Islet of Langerhans (tissue), 1 donor: Measurements from ENCODE around the gene EPC2.

ENCODE experiments used
- FAIRE-seq: peaks from one replicate; lab custom pipeline; 2011; peaks lifted over from hg19 to GRCh38; lab: Jason Lieb, UNC

The EPC2 gene, protein sequence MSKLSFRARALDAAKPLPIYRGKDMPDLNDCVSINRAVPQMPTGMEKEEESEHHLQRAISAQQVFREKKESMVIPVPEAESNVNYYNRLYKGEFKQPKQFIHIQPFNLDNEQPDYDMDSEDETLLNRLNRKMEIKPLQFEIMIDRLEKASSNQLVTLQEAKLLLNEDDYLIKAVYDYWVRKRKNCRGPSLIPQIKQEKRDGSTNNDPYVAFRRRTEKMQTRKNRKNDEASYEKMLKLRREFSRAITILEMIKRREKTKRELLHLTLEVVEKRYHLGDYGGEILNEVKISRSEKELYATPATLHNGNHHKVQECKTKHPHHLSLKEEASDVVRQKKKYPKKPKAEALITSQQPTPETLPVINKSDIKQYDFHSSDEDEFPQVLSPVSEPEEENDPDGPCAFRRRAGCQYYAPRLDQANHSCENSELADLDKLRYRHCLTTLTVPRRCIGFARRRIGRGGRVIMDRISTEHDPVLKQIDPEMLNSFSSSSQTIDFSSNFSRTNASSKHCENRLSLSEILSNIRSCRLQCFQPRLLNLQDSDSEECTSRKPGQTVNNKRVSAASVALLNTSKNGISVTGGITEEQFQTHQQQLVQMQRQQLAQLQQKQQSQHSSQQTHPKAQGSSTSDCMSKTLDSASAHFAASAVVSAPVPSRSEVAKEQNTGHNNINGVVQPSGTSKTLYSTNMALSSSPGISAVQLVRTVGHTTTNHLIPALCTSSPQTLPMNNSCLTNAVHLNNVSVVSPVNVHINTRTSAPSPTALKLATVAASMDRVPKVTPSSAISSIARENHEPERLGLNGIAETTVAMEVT

DNA sequence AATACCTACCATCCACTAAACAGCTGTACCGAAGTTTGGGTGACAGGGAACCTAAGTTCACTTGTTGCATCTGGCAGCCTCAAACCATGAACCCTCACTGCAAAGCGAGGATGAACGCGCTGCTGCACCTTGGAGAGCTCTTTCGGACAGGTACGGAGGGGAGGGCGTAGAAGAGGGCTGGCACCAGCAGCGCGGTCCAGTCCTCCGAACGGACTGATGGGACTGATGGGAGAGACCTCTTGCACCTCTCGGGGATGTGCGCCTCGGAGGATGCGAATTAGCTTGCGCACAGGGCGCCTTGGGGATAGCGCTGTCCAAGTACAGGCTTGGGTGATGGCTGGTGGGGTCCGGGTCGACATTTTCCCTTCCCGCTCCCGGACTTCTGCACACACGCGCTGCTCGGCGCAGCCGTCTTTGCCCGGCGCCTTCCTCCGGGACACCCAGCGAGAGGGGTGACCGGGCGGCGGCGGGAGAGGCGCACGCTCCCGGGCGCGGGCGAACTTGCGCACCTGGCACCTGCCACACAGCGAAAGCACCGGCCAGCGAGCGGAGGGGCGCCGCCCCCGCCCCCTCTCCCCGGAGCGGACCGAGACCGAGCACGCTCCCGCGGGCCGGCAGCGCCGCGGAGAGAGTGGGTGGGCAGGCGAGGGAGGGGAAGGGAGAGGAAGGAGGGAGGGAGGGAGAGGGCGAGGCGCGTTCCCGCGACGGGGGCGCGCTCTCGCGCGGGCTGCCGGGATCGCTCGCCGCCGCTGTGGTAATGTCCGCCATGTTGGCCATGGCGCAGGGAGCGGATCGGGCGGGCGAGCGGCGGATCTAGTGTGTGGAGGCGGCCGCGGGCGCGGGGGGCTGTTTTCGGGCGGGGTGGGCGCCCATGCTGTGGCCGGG, at the start of gene EPC2:
TSS of gene EPC2 (plus strand) at position 754 of the 885 bp plus-strand sequence. CDS start 267 bp downstream, outside the sequence.
- no peak for FAIRE-seq

DNA sequence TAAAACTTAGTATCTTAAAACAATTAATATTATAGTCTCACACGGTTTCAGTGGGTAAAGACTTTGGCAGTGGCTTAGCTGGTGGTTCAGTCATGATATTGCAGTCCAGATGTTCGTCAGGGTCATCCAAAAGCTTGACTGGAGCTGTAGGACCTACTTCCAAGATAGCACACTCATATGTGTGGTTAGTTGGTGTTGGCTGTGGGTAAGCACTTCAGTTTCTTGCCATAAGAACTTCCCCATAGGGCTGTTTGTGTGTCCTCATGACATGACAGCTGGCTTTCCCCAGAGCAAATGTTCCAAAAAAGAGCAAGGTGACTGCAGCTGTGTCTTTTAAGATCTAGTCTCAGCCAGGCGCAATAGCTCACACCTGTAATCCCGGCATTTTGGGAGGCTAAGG, 48.5 kb upstream of the EPC2 start:
- FAIRE-seq: no peak

DNA sequence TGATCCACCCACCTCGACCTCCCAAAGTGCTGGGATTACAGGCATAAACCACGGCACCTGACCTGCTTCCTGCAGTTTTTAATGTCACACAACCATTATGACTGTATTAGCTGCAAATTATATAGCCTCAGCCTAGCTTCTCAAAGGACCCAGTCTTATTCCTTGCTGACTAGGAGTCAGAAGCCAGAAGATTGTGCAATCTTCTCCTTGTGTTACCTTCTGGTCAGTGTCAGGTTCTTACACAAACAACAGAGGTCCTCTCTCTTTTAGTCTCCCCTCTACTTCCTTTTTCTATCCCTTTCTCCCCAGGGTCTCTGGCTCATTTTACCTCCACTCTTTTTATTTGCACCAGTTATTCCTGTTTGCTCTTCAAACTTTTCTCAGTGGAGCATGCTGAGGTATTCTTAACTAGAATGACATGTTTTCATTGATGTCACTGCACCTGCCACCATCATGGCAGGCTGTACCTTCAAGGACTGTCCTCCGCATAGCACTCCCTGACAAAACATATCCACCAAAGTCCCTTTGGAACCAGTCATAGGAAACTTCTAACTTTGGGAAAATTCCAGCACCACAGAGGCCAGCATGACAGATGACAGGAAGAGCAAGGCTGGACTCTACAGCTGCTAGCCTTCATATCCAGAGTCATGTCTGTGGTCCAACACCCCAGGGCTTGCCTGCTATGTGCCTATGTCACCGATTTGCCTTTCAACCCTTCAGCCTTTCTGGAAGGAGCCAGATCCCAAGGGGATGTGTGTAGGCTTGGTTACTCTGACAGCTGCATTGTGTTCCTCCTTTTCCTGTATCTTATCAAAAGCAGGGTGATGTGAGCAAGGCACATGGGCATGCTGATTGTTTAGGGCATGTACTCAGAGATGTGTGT, 45.2 kb upstream of the EPC2 start:
- FAIRE-seq: no peak

- FAIRE-seq: no peak
Measured at GRCh38 chr2:148602885-148603561, 41.5 kb upstream of the EPC2 start.

DNA sequence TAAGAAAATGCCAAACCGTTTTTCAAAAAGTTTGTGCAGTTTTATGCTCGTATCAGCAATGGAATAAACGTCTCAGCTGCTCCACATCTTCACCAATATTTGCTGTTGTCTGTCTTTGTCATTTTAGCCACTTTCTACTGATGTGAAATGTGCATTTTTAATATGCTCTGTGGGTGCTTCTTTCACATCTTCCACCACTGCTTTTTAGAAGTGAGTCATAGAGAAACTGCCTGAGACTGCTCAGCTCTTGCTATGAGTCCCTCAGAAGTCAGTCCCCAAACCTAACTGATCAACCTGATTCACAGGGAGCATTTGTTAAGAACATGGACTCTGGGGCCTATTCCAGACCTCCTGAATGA, 41.0 kb upstream of the EPC2 start:
- no peak for FAIRE-seq

DNA sequence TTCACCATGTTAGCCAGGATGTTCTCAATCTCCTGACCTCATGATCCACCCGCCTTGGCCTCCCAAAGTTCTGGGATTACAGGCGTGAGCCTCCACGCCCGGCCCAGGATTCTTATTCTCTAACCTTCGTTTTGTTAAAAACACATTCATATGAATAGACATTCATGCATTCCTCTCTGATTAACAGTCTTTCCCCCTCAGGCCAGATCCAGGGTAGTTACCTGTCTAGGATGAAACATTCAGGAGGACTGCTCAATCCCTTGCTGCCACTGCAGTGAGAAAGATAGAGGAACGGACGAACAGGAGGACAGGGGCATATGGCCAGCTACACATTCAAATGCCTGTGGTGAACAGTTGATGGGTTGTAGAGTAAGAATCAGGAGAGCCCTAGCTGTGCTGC, 39.6 kb upstream of the EPC2 start:
- FAIRE-seq: no peak

DNA sequence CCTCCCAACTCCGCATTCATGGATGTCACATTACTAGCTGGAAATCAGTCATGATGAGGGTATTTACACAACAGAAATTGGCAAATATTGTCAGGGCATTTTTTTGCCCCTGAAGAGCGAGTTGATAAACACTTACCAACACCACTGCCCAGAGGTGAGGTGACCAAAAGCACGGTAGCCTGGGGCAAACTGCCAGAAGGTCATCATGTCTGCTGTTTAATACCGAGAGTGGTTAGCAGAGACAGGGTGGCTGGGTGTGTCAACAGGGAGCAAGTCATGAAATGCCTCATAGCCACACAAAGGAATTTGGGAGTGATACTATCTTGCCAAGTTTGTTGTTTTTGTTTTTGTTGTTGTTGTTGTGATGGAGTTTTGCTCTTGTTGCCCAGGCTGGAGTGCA, 37.0 kb upstream of the EPC2 start:
- FAIRE-seq: no peak

DNA sequence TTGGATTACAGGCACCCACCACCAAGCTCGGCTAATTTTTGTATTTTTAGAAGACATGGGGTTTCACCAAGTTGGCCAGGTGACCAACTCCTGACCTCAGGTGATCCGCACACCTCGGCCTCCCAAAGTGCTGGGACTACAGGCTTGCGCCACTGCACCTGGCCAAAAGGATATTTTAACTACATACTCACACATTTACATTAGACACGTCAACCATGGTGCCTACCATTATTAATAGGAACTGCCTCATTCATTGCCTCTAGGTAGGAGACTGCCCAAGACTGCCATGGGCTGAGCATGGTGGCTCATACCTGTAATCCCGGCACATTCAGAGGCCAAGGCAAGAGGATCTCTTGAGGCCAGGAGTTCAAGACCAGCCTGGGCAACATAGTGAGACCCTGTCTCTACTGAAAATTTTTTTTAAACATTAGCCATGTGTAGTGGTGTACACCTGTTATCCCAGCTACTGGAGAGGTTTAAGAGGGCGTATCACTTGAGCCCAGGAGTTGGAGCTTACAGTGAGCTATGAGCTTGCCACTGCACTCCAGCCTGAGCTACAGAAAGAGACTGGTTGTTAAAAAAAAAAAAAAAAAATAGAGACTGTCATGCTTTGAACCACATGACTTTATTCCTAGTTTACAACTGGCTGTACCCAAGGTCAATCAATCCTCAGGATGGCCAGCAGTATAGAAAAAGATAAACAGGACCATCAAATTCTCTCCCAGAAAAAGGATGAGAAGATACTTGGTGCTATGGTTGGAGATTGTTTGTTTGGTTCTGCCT, 31.1 kb upstream of the EPC2 start:
- FAIRE-seq: no peak

- no peak for FAIRE-seq
Measured at GRCh38 chr2:148614014-148614321, 30.6 kb upstream of the EPC2 start.

GRCh38 chr2:148614322-148615049, 30.1 kb upstream of the EPC2 start:
- FAIRE-seq: no peak

DNA sequence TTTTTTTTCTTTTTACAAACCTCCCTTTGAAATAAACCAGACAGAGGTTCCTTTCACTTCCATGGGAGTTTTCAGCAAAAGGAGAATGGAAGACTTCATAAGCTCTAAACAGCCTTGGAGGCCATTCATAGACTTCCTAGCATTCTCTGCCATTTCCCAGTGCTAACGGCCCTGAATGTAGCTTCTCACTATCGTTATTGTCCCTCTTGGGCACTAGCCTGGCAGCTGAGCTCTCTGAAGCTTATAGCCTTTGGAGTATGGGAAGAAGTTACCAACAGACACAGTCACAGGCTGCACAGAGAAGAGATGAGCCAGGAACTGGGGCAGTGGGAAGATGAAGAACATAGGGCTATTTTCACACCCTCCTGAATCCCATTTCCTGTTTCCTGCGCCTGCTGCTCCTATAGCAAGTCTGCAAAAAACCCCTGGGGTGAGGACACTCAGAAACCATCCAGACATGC, 29.1 kb upstream of the EPC2 start:
- FAIRE-seq: no peak

- FAIRE-seq: no peak
Measured at GRCh38 chr2:148616662-148617061, 27.9 kb upstream of the EPC2 start.

GRCh38 chr2:148617219-148617618, 27.3 kb upstream of the EPC2 start:
- FAIRE-seq: no peak

DNA sequence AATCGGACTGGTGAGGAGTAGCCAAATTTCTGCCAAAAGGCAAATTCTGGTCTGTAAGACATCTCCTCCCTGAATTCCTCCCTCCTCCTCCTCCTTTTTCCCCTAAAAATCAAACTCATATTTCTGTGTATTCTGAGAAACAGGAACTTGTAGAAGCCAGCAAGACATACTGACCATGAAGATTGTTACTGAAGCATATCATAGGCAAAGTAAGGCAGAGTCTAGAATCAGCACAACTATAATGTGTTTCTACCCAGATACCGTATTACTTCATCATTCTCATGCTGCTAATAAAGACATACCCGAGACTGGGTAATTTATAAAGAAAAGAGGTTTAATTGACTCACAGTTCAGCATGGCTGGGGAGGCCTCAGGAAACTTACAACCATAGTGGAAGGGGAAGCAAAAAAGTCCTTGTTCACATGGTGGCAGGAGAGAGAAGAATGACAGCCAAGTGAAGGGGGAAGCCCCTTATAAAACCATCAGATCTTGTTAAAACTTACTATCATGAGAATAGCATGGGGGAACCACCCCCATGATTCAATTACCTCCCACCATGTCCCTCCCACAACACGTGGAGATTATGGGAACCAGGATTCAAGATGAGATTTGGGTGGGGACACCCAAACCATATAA, 24.9 kb upstream of the EPC2 start:
- FAIRE-seq: no peak

- FAIRE-seq: no peak
Measured at GRCh38 chr2:148622366-148622765, 22.2 kb upstream of the EPC2 start.

DNA sequence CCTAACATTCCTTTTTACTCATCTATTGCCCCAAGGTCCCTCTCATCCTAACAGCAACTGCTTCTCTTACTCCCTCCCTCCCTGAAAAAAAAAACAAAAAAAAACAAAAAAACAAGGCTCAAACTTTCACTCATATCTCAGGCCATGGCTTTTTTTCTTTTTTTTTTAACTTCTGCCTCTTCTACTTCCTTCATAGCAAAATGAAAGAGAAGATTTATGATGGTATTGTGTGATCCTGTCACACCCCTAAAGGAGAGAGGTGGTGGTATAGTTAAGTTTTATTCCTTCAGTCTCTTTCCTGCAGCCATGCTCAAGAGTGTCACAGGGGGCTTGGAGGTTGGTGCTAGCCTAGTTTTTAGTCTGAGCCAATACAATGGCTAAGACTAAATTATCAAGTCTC, 21.5 kb upstream of the EPC2 start:
- no peak for FAIRE-seq

DNA sequence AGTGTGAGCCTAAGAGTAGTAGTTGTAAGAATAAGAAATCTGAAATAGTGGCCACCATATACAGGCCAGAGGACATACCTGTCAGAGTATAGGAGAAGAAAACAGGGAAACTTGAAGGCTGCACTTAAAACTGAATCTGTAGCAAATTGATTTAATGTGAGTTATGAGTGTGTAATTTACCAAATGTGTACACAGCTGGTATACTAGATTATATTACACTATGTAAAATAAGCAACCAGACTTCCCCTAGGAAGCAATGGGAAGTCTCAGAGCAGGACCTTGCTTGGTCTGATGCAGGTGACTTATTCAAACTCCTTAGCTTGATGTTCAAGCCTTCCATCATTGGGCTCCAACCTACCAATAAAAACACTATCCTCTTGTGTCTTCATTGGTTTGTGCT, 17.3 kb upstream of the EPC2 start:
- no peak for FAIRE-seq

DNA sequence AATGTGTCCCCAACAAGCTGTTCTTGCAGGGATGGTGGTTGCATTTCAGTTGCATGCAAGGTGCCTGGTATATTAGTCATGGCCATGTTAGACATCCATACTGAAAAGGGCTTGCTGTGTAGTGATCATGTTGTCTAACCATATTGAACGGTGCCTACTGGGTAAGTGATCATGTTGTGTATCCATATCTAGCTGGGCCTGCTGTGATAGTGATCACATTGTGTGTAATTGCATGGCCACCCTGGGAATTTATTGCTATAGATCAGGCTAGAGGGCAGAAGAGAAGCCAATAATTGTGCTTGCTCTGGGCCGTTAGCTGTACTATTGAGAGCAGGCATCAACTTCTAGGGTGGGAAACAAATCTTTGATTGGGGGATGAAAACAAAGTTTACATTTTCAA, 9.8 kb upstream of the EPC2 start:
- FAIRE-seq: no peak

DNA sequence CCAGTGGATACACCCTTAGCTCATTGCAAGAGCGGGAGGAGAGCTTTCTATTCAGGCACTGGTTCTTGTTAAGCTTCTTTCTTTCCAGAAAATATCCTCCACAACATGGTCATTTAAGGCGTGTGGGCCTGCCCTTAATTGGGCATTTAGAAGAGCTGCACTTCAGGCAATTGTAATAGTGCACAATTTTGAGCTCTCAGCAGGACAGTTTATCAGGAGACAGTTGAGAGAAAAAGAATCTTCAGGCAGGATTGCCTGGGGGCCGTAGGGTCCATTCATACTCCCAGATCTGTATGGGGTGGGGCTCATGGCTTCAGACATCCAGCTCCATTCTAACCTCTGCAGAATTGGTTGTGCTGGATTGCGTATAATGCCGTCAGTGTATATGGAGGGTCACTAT, 6.0 kb upstream of the EPC2 start:
- no peak for FAIRE-seq
